WTC11 (cell line): Measurements from ENCODE around the gene ITPR1.

Experiments
- ELF4 ChIP-seq: sonication (generic); formaldehyde crosslinking; IDR thresholded peaks from 2 replicates; pipeline ENCODE4 v1.8.1; 2022; ENCODE audit warnings: low read depth, mild to moderate bottlenecking, moderate library complexity, missing genetic modification reagents
- NR2C2 ChIP-seq: sonication (generic); formaldehyde crosslinking; IDR thresholded peaks from 2 replicates; pipeline ENCODE4 v1.8.0; 2022; ENCODE audit warnings: mild to moderate bottlenecking, missing genetic modification reagents
- TEAD4 ChIP-seq: sonication (generic); formaldehyde crosslinking; IDR thresholded peaks from 2 replicates; pipeline ENCODE4 v1.8.0; 2022; ENCODE audit warnings: mild to moderate bottlenecking, missing genetic modification reagents
- ZNF121 ChIP-seq: sonication (generic); formaldehyde crosslinking; IDR thresholded peaks from 2 replicates; pipeline ENCODE4 v1.8.0; 2023; ENCODE audit warnings: missing genetic modification reagents
- ZNF317 ChIP-seq: sonication (generic); formaldehyde crosslinking; IDR thresholded peaks from 2 replicates; pipeline ENCODE4 v1.8.1; 2023; ENCODE audit warnings: low read depth, mild to moderate bottlenecking, moderate library complexity, missing genetic modification reagents, borderline replicate concordance
- TF ChIP-seq, protein P1 (sequence below): fragments of 200-600 bp; IDR thresholded peaks from 2 replicates; pipeline ENCODE4 v1.8.0; 2022; ENCODE audit warnings: antibody characterized with exemption
- TF ChIP-seq, protein P2 (sequence below): fragments of 250-450 bp; sonication (Bioruptor Pico); IDR thresholded peaks from 2 replicates; pipeline ENCODE4 v1.8.0; 2021; ENCODE audit warnings: mild to moderate bottlenecking
- TF ChIP-seq, protein P3 (sequence below): fragments of 250-450 bp; sonication (Bioruptor Pico); IDR thresholded peaks from 2 replicates; pipeline ENCODE4 v1.9.0; 2021; ENCODE audit warnings: mild to moderate bottlenecking
- TF ChIP-seq, protein P4 (sequence below): fragments of 250-450 bp; sonication (Bioruptor Pico); IDR thresholded peaks from 2 replicates; pipeline ENCODE4 v2.1.2; 2022; ENCODE audit warnings: mild to moderate bottlenecking, moderate library complexity
- TF ChIP-seq, protein P5 (sequence below): sonication (generic); formaldehyde crosslinking; conservative IDR thresholded peaks from 2 replicates; pipeline ENCODE4 v1.8.1; 2022; ENCODE audit warnings: mild to moderate bottlenecking, missing genetic modification reagents

DNA sequence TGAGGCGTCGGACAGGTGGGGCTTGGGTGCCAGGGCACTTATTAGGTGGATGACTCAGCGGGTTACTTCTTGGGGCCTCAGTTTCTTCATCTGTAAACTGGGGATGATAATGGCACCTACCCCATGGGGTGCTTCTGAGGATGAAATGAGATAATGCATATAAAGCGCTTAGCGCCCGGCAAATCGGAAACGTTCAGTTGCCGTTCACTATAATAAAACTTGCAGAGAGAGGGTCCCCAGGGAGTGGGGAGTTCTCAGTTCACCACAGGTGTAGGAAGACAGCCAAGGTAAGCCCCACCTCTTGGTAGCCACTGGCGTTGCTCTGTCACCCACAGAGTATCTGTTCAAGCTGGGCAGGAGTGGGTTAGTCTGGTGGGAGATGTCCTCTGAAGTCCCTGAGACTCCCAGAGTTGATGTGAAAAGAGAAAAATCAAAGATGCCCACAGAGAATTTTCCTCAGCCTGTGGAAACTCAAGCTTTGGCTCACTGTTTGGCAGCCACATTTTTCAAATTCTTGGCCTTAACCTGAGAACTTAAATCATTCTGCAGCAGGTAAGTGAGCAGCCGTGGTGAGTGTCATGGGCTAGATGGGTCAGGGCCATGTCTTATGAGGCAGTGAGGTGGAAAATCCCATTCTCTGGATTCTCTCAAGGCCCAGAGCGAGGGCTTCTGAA is 264.6 kb downstream of the ITPR1 start:
- TF ChIP-seq NR2C2 (no peak), ELF4 (CRISPR knock-in tag) (no peak), ZNF121 (no peak), ZNF317 (CRISPR knock-in tag) (no peak), TEAD4 (no peak)
- TF ChIP-seq, protein P1, sequence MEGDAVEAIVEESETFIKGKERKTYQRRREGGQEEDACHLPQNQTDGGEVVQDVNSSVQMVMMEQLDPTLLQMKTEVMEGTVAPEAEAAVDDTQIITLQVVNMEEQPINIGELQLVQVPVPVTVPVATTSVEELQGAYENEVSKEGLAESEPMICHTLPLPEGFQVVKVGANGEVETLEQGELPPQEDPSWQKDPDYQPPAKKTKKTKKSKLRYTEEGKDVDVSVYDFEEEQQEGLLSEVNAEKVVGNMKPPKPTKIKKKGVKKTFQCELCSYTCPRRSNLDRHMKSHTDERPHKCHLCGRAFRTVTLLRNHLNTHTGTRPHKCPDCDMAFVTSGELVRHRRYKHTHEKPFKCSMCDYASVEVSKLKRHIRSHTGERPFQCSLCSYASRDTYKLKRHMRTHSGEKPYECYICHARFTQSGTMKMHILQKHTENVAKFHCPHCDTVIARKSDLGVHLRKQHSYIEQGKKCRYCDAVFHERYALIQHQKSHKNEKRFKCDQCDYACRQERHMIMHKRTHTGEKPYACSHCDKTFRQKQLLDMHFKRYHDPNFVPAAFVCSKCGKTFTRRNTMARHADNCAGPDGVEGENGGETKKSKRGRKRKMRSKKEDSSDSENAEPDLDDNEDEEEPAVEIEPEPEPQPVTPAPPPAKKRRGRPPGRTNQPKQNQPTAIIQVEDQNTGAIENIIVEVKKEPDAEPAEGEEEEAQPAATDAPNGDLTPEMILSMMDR: no peak
- TF ChIP-seq, protein P2, sequence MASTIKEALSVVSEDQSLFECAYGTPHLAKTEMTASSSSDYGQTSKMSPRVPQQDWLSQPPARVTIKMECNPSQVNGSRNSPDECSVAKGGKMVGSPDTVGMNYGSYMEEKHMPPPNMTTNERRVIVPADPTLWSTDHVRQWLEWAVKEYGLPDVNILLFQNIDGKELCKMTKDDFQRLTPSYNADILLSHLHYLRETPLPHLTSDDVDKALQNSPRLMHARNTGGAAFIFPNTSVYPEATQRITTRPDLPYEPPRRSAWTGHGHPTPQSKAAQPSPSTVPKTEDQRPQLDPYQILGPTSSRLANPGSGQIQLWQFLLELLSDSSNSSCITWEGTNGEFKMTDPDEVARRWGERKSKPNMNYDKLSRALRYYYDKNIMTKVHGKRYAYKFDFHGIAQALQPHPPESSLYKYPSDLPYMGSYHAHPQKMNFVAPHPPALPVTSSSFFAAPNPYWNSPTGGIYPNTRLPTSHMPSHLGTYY (CRISPR knock-in tag): no peak
- TF ChIP-seq, protein P3, sequence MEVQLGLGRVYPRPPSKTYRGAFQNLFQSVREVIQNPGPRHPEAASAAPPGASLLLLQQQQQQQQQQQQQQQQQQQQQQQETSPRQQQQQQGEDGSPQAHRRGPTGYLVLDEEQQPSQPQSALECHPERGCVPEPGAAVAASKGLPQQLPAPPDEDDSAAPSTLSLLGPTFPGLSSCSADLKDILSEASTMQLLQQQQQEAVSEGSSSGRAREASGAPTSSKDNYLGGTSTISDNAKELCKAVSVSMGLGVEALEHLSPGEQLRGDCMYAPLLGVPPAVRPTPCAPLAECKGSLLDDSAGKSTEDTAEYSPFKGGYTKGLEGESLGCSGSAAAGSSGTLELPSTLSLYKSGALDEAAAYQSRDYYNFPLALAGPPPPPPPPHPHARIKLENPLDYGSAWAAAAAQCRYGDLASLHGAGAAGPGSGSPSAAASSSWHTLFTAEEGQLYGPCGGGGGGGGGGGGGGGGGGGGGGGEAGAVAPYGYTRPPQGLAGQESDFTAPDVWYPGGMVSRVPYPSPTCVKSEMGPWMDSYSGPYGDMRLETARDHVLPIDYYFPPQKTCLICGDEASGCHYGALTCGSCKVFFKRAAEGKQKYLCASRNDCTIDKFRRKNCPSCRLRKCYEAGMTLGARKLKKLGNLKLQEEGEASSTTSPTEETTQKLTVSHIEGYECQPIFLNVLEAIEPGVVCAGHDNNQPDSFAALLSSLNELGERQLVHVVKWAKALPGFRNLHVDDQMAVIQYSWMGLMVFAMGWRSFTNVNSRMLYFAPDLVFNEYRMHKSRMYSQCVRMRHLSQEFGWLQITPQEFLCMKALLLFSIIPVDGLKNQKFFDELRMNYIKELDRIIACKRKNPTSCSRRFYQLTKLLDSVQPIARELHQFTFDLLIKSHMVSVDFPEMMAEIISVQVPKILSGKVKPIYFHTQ: no peak
- TF ChIP-seq, protein P4, sequence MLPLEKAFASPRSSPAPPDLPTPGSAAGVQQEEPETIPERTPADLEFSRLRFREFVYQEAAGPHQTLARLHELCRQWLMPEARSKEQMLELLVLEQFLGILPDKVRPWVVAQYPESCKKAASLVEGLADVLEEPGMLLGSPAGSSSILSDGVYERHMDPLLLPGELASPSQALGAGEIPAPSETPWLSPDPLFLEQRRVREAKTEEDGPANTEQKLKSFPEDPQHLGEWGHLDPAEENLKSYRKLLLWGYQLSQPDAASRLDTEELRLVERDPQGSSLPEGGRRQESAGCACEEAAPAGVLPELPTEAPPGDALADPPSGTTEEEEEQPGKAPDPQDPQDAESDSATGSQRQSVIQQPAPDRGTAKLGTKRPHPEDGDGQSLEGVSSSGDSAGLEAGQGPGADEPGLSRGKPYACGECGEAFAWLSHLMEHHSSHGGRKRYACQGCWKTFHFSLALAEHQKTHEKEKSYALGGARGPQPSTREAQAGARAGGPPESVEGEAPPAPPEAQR (CRISPR knock-in tag): no peak
- TF ChIP-seq, protein P5, sequence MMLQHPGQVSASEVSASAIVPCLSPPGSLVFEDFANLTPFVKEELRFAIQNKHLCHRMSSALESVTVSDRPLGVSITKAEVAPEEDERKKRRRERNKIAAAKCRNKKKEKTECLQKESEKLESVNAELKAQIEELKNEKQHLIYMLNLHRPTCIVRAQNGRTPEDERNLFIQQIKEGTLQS (CRISPR knock-in tag): no peak
